ENCODE data around the gene ACTC1. TPM values are rescaled to one million over a fixed set of nuclear protein-coding genes. Genes with fewer than 3 reads are reported as not detected.
"Not testable (repeated sequence)": the region's sequence is repeated elsewhere in the genome, so short reads cannot be mapped to it uniquely, and the experiment has no call there.

The ACTC1 gene
- total RNA-seq, 2 experiments from 2014 or later = not detected

DNA sequence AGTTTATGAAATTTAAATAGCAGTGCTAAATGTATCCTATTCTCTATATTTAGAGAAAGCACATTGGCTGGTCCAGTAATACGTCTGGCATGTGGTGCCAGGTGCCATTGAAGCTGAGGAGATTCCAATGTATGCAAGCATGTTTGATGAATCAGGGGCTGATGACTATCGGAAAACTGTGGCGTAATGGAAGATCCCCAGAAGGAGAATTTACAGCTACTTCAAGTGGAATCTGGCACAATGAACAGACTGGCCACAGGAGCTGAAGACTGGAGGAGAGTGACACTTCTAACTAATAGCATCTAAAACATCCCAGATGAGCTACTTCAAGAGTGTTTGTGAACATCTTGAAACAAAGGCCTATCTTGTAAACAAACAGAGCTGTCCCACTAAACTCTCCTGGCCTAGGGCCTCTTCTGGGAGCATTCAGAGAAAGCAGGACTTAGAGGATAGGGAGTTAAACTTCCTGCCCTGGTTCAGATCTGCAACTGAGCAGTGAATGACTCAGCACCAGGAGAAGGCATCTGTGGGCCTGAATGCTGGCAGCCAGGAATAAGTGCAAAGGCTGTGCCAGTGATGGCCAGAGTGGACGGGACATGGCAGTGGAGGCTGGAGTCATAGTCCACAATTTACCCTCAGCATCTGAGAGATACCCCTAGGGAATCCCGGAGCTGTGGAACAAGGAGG is 15.2 kb upstream of the ACTC1 start:
- no peaks in the 10 kb centered on the region for H3K36me3 Mint-ChIP-seq
- no peak overlapping the region for H3K4me3 Mint-ChIP-seq
- no peaks in the 10 kb centered on the region for H3K9me3 Mint-ChIP-seq (ENCODE audit: low read depth)
- H3K4me1 Mint-ChIP-seq = no peaks in the 10 kb centered on the region
- H3K27me3 Mint-ChIP-seq = peaks cover 45% of the 10 kb centered on the region
- DNase-seq = no peak
- CTCF ChIA-PET = no interaction called here
- no peak overlapping the region for H3K27ac Mint-ChIP-seq
- ATAC-seq = no peak

GRCh38 chr15:34809186-34809585 is 13.8 kb upstream of the ACTC1 start:
- Mint-ChIP-seq H3K27ac (no peak overlapping the region), H3K36me3 (no peaks in the 10 kb centered on the region), H3K4me1 (no peaks in the 10 kb centered on the region), H3K27me3 (peaks cover 45% of the 10 kb centered on the region), H3K4me3 (no peak overlapping the region), H3K9me3 (ENCODE audit: low read depth) (no peaks in the 10 kb centered on the region)
- DNase-seq = no peak
- no peak for ATAC-seq
- CTCF ChIA-PET = no interaction called here

DNA sequence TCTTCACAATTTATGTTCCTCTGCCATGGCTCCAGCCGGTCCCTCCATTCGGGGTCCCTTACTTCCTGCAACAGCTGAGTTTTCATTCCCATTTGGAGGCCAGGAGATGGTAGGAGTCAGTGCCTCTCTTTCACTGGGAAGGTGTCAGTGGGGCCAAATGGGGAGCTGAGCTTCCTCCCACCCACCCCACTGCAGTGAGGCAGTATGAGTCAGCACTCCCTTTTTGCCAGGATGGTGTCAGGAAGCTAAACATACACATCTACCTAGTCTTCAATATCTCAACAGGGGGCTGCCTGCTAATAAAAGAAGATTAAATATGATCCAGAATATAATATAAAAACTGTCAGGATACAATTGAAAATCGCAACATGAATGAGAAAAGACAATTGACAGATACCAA is 12.7 kb upstream of the ACTC1 start:
- Mint-ChIP-seq H3K27me3 (peaks cover 44% of the 10 kb centered on the region), H3K36me3 (no peaks in the 10 kb centered on the region), H3K4me1 (no peaks in the 10 kb centered on the region), H3K27ac (no peak overlapping the region), H3K9me3 (ENCODE audit: low read depth) (no peaks in the 10 kb centered on the region), H3K4me3 (no peak overlapping the region)
- DNase-seq (no peak), ATAC-seq (no peak)
- CTCF ChIA-PET = no interaction called here

GRCh38 chr15:34807241-34807640 is 11.9 kb upstream of the ACTC1 start:
- DNase-seq; CTCF ChIA-PET; H3K9me3 Mint-ChIP-seq (ENCODE audit: low read depth); H3K27ac Mint-ChIP-seq; ATAC-seq; H3K4me1 Mint-ChIP-seq; H3K4me3 Mint-ChIP-seq; H3K36me3 Mint-ChIP-seq: not testable (repeated sequence)
- peaks cover 41% of the 10 kb centered on the region for H3K27me3 Mint-ChIP-seq

- Mint-ChIP-seq H3K9me3 (ENCODE audit: low read depth) (no peaks in the 10 kb centered on the region), H3K27ac (no peak overlapping the region), H3K27me3 (peaks cover 40% of the 10 kb centered on the region), H3K4me3 (no peak overlapping the region), H3K36me3 (no peaks in the 10 kb centered on the region), H3K4me1 (no peaks in the 10 kb centered on the region)
- ATAC-seq (no peak), DNase-seq (no peak)
- CTCF ChIA-PET = no interaction called here
These were observed 9.4 kb upstream of the ACTC1 start for GRCh38 chr15:34804776-34805175.

DNA sequence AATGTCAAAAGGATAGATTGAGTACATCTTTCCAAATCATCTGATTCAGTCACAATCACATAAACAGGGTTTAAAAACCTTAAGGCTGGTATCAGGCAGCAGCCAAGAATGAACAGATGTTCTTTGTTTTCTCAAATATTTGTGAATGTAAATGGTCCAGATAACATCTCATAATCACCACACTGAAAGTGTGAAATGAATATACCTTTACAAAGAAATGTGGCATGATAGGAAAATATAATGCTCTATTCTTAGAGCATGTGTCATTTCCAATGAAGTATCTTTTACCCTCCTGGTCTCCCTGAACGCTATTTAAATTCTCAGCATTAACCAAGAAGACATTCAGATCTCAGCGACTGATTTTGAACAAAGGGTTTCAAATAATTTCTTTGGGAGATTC is 8.8 kb upstream of the ACTC1 start:
- no peaks in the 10 kb centered on the region for H3K36me3 Mint-ChIP-seq
- no peak overlapping the region for H3K4me3 Mint-ChIP-seq
- DNase-seq (no peak), ATAC-seq (no peak)
- H3K9me3 Mint-ChIP-seq (ENCODE audit: low read depth) = no peaks in the 10 kb centered on the region
- CTCF ChIA-PET = no interaction called here
- H3K4me1 Mint-ChIP-seq = no peaks in the 10 kb centered on the region
- peaks cover 44% of the 10 kb centered on the region for H3K27me3 Mint-ChIP-seq
- no peak overlapping the region for H3K27ac Mint-ChIP-seq

GRCh38 chr15:34802803-34803750 is 7.7 kb upstream of the ACTC1 start:
- H3K36me3 Mint-ChIP-seq = no peaks in the 10 kb centered on the region
- H3K4me3 Mint-ChIP-seq = no peak overlapping the region
- CTCF ChIA-PET = no interaction called here
- H3K9me3 Mint-ChIP-seq (ENCODE audit: low read depth) = no peaks in the 10 kb centered on the region
- peaks cover 42% of the 10 kb centered on the region for H3K27me3 Mint-ChIP-seq
- no peak overlapping the region for H3K27ac Mint-ChIP-seq
- DNase-seq = no peak
- H3K4me1 Mint-ChIP-seq = no peaks in the 10 kb centered on the region
- no peak for ATAC-seq

DNA sequence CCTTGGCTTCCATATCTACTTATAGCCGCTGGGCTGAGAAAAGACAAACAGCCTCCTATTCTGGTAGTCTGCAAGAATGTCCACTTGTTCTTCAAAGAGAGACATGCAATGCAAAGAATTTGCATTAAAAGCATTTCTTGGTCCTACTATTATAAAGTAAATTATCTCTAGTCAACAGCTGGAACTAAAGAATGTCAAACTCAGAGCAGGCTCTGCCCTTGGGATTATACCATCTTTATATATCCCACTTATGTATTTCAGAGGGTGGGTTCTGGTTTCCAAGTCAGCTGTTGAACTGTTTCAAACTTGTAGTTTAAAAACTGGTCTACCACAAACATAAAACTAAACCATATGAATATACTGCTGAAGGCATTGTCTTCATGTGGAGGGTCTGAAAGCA is 7.0 kb upstream of the ACTC1 start:
- DNase-seq (no peak), ATAC-seq (no peak)
- Mint-ChIP-seq H3K4me1 (no peaks in the 10 kb centered on the region), H3K4me3 (no peak overlapping the region), H3K27me3 (peaks cover 45% of the 10 kb centered on the region), H3K27ac (no peak overlapping the region), H3K36me3 (no peaks in the 10 kb centered on the region), H3K9me3 (ENCODE audit: low read depth) (no peaks in the 10 kb centered on the region)
- CTCF ChIA-PET = no interaction called here

GRCh38 chr15:34799149-34800101 is 4.1 kb upstream of the ACTC1 start:
- H3K9me3 Mint-ChIP-seq (ENCODE audit: low read depth) = no peaks in the 10 kb centered on the region
- H3K4me1 Mint-ChIP-seq = no peaks in the 10 kb centered on the region
- H3K27ac Mint-ChIP-seq = no peak overlapping the region
- no peak for DNase-seq
- H3K27me3 Mint-ChIP-seq = peaks cover 54% of the 10 kb centered on the region
- H3K4me3 Mint-ChIP-seq = no peak overlapping the region
- CTCF ChIA-PET = no interaction called here
- no peaks in the 10 kb centered on the region for H3K36me3 Mint-ChIP-seq
- no peak for ATAC-seq

- Mint-ChIP-seq H3K4me1 (no peaks in the 10 kb centered on the region), H3K27me3 (peaks cover 68% of the 10 kb centered on the region), H3K9me3 (ENCODE audit: low read depth) (no peaks in the 10 kb centered on the region), H3K27ac (no peak overlapping the region), H3K4me3 (no peak overlapping the region), H3K36me3 (no peaks in the 10 kb centered on the region)
- CTCF ChIA-PET = no interaction called here
- no peak for DNase-seq
- ATAC-seq = no peak
These were observed 1.6 kb upstream of the ACTC1 start for GRCh38 chr15:34796847-34797435.

- no peak for ATAC-seq
- no peak overlapping the region for H3K4me3 Mint-ChIP-seq
- peaks cover 73% of the 10 kb centered on the region for H3K27me3 Mint-ChIP-seq
- no peak for DNase-seq
- no peak overlapping the region for H3K27ac Mint-ChIP-seq
- no peaks in the 10 kb centered on the region for H3K9me3 Mint-ChIP-seq (ENCODE audit: low read depth)
- CTCF ChIA-PET = no interaction called here
- no peaks in the 10 kb centered on the region for H3K4me1 Mint-ChIP-seq
- no peaks in the 10 kb centered on the region for H3K36me3 Mint-ChIP-seq
These were observed 651 bp downstream of the ACTC1 start for GRCh38 chr15:34794590-34795206.

GRCh38 chr15:34793901-34794300 is 1.4 kb downstream of the ACTC1 start:
- CTCF ChIA-PET = no interaction called here
- Mint-ChIP-seq H3K4me3 (no peak overlapping the region), H3K4me1 (no peaks in the 10 kb centered on the region), H3K9me3 (ENCODE audit: low read depth) (no peaks in the 10 kb centered on the region), H3K27ac (no peak overlapping the region), H3K27me3 (peaks cover 76% of the 10 kb centered on the region), H3K36me3 (no peaks in the 10 kb centered on the region)
- no peak for DNase-seq
- no peak for ATAC-seq

GRCh38 chr15:34793071-34793470 is 2.3 kb downstream of the ACTC1 start:
- no peak for DNase-seq
- no peak for ATAC-seq

More at GRCh38 chr15:34793071-34793470, 2.3 kb downstream of the ACTC1 start:
- Mint-ChIP-seq H3K4me3 (no peak overlapping the region), H3K36me3 (no peaks in the 10 kb centered on the region), H3K4me1 (no peaks in the 10 kb centered on the region), H3K27me3 (peaks cover 75% of the 10 kb centered on the region), H3K9me3 (ENCODE audit: low read depth) (no peaks in the 10 kb centered on the region), H3K27ac (no peak overlapping the region)
- CTCF ChIA-PET = no interaction called here

Data from activated CD8-positive, alpha-beta memory T cell treated with anti-CD3 and anti-CD28 coated beads, Interleukin-2, amount 10 ng/mL, durations not matched to agents 7 days and 5 days (primary cell).